K562 (cell line): ENCODE results near the gene RBM15. TPM values are rescaled to one million over a fixed set of nuclear protein-coding genes. Genes with fewer than 3 reads are reported as not detected.
A peak's percentile ranks its signal among the peaks of the same experiment; 100 is the strongest.

ENCODE experiments used
- ATAC-seq: fragments of 200-7000 bp; cut with Tn5 transposase; 3 replicates; pipeline ENCODE4 v1.9.1; 2020; ENCODE audit warnings: moderate library complexity
- BruUV-seq: library from RNA; stranded (reverse); fragments of 400-500 nt; replicated peaks from 2 replicates; lab custom pipeline; 2021; lab: Mats Ljungman, UMichigan
- CTCF ChIA-PET: fragments of 300-600 bp; formaldehyde crosslinking; extraction: SDS; loops from one replicate; lab custom pipeline; 2021; ENCODE audit warnings: low intra/inter-chr PET ratio; lab: Yijun Ruan, JAX
- POLR2A ChIA-PET: fragments of 300-600, 350-650 bp; sonication (Branson Sonifier 250); formaldehyde crosslinking; extraction: SDS; loops from one replicate; lab custom pipeline; 2021; ENCODE audit warnings: antibody characterized with exemption, inconsistent platforms; lab: Yijun Ruan, JAX
- DNase-seq, 4 experiments: peaks; one replicate each; pipeline versions ENCODE4 v3.0.0 to v3.0.0-alpha.2; 2011 to 2018; ENCODE audit warnings: low spot score in 3 of 4, mixed read lengths in 3 of 4; ENCODE audit errors: extremely low read depth in 1 of 4
- FAIRE-seq: peaks from 2 replicates; lab custom pipeline; 2011; peaks lifted over from hg19 to GRCh38; lab: Jason Lieb, UNC
- H2AFZ ChIP-seq: 2 replicates; pipeline ENCODE4 v1.6.0; 2011; ENCODE audit warnings: low read depth, low read length, control low read depth, inconsistent platforms
- H3K27ac ChIP-seq: fragments of 200-600 bp; 3 replicates; pipeline ENCODE4 v1.8.0; 2011; ENCODE audit warnings: low read depth, mild to moderate bottlenecking, control low read depth, inconsistent platforms, low read length, moderate library complexity, mixed read lengths; ENCODE audit errors: extremely low read depth
- H3K27me3 ChIP-seq, 2 experiments: fragments of 300-600 bp in 1 of 2; 2 replicates in 1 of 2; 3 replicates in 1 of 2; pipeline versions ENCODE4 v1.6.0 to v1.8.0; 2011; ENCODE audit warnings: inconsistent platforms in 2 of 2, low read length in 2 of 2, mild to moderate bottlenecking in 1 of 2, mixed read lengths in 1 of 2, moderate library complexity in 1 of 2; ENCODE audit not compliant: control insufficient read depth in 2 of 2, insufficient read depth in 2 of 2
- H3K36me3 ChIP-seq: fragments of 300-600 bp; 3 replicates; pipeline ENCODE4 v1.8.0; 2011; ENCODE audit warnings: mild to moderate bottlenecking, low read length, inconsistent platforms; ENCODE audit not compliant: control insufficient read depth, insufficient read depth
- H3K4me1 ChIP-seq, 2 experiments: fragments of 200-600 bp in 1 of 2; replicated peaks in 1 of 2; 2 replicates in 1 of 2; 3 replicates in 1 of 2; pipeline versions ENCODE4 v1.5.1 to v1.8.0; 2011; ENCODE audit warnings: inconsistent platforms in 2 of 2, low read length in 2 of 2, mild to moderate bottlenecking in 1 of 2, mixed read lengths in 1 of 2, moderate library complexity in 1 of 2; ENCODE audit not compliant: control insufficient read depth in 2 of 2, insufficient read depth in 2 of 2
- H3K4me2 ChIP-seq: 2 replicates; pipeline ENCODE4 v1.6.1; 2011; ENCODE audit warnings: low read length, control low read depth, inconsistent platforms, mixed read lengths; ENCODE audit not compliant: insufficient read depth
- H3K4me3 ChIP-seq: fragments of 200-600 bp; sonication (generic), shearing (Covaris generic); 2 replicates; pipeline ENCODE4 v1.5.1; 2016; ENCODE audit warnings: control low read depth, inconsistent platforms
- H3K79me2 ChIP-seq: fragments of 200-600 bp; 3 replicates; pipeline ENCODE4 v1.8.0; 2011; ENCODE audit warnings: low read length, inconsistent platforms; ENCODE audit not compliant: control insufficient read depth, insufficient read depth
- H3K9ac ChIP-seq, 2 experiments: 2 replicates each; pipeline versions ENCODE4 v1.6.0 to v1.6.1; 2011; ENCODE audit warnings: low read depth in 2 of 2, low read length in 2 of 2, control low read depth in 1 of 2, inconsistent platforms in 1 of 2, mild to moderate bottlenecking in 1 of 2, mixed read lengths in 1 of 2; ENCODE audit not compliant: insufficient read depth in 1 of 2
- H3K9me1 ChIP-seq: one replicate; pipeline ENCODE4 v1.6.0; 2011; ENCODE audit warnings: inconsistent platforms, mild to moderate bottlenecking, low read length, moderate library complexity; ENCODE audit not compliant: control insufficient read depth, insufficient read depth
- H3K9me3 ChIP-seq: replicated peaks from 2 replicates; pipeline ENCODE4 v1.5.1; 2011; ENCODE audit warnings: low read depth, low read length, inconsistent platforms; ENCODE audit not compliant: control insufficient read depth, insufficient read depth
- H4K20me1 ChIP-seq: replicated peaks from 2 replicates; pipeline ENCODE4 v1.6.1; 2011; ENCODE audit warnings: low read length, inconsistent platforms, mixed read lengths; ENCODE audit not compliant: control insufficient read depth, insufficient read depth
- BHLHE40 ChIP-seq: IDR thresholded peaks from 2 replicates; pipeline ENCODE4 v1.6.1; 2011; ENCODE audit warnings: low read length, improper control_type of control experiment
- CEBPB ChIP-seq: fragments of 450-650 bp; IDR thresholded peaks from 2 replicates; pipeline ENCODE4 v1.6.1; 2016; ENCODE audit warnings: missing genetic modification characterization, missing compliant biosample characterization
- HNRNPH1 ChIP-seq: fragments of 200-400 bp; formaldehyde crosslinking; optimal IDR thresholded peaks from 2 replicates; pipeline ENCODE3; 2017; ENCODE audit warnings: low read depth, mild to moderate bottlenecking, low read length, moderate library complexity
- HNRNPLL ChIP-seq: fragments of 200-400 bp; formaldehyde crosslinking; IDR thresholded peaks from 2 replicates; pipeline ENCODE4 v1.6.1; 2017; ENCODE audit warnings: low read length, low read depth, mild to moderate bottlenecking; ENCODE audit not compliant: poor library complexity, severe bottlenecking
- RBM25 ChIP-seq: fragments of 200-400 bp; formaldehyde crosslinking; IDR thresholded peaks from 2 replicates; pipeline ENCODE4 v1.6.1; 2018; ENCODE audit warnings: low read length, low read depth, moderate library complexity; ENCODE audit not compliant: severe bottlenecking
- SLC30A9 ChIP-seq: fragments of 250-450 bp; sonication (Bioruptor Pico); IDR thresholded peaks from 2 replicates; pipeline ENCODE4 v1.8.0; 2022; ENCODE audit warnings: mild to moderate bottlenecking, moderate library complexity
- SMARCA5 ChIP-seq: fragments of 450-650 bp; IDR thresholded peaks from 2 replicates; pipeline ENCODE4 v1.6.1; 2016
- ZHX1 ChIP-seq: fragments of 150-350 bp; conservative IDR thresholded peaks from 2 replicates; pipeline ENCODE4 v1.6.1; 2014; ENCODE audit warnings: low read length
- ZNF232 ChIP-seq: sonication (generic); formaldehyde crosslinking; IDR thresholded peaks from 2 replicates; pipeline ENCODE4 v1.8.0; 2022; ENCODE audit warnings: mild to moderate bottlenecking, missing genetic modification reagents
- ZNF239 ChIP-seq: fragments of 250-450 bp; sonication (Bioruptor Pico); IDR thresholded peaks from 2 replicates; pipeline ENCODE4 v1.4.0; 2020; ENCODE audit warnings: mild to moderate bottlenecking
- ZNF24 ChIP-seq: fragments of 450-650 bp; IDR thresholded peaks from 2 replicates; pipeline ENCODE4 v1.6.1; 2016
- ZNF740 ChIP-seq, 3 experiments: fragments of 200-800 bp in 1 of 3; sonication (Bioruptor generic) in 1 of 3; sonication (generic) in 1 of 3; formaldehyde crosslinking in 1 of 3; IDR thresholded peaks; 2 replicates each; pipeline versions ENCODE4 v1.6.1 to v1.8.0; 2016 to 2022; ENCODE audit warnings: mild to moderate bottlenecking in 2 of 3, missing compliant biosample characterization in 2 of 3, missing genetic modification characterization in 2 of 3, missing genetic modification reagents in 1 of 3
- WGBS: fragments of 100-300 bp; shearing (Covaris generic); methylation state at CpG from one replicate; pipeline ENCODE4 v1.1.6; 2016; ENCODE audit warnings: low coverage, mixed read lengths; ENCODE audit not compliant: insufficient coverage; ENCODE audit errors: missing lambda C conversion rate; 5-methylcytosine and 5-hydroxymethylcytosine counted together
- in situ Hi-C: fragments of 300-500 bp; cut with MboI; formaldehyde crosslinking; loops from 4 replicates; pipeline ENCODE4 v1.15.0; 2018; ENCODE audit warnings: inconsistent platforms, mixed read lengths
- intact Hi-C: fragments of 100-400 bp; cut with micrococcal nuclease; formaldehyde crosslinking; loops from 2 replicates; pipeline ENCODE4 v1.14.2; 2022
- polyA plus RNA-seq, 8 experiments: library from polyadenylated mRNA; depleted of rRNA in 4 of 8; stranded (reverse) in 5 of 8; unstranded in 3 of 8; fragments of >200 nt; fragmentation: Nextera tagmentation in 2 of 8; fragmentation: Illumina TruSeq in 1 of 8; extraction: Ambion mirVana in 2 of 8; extraction: Trizol in 1 of 8; gene quantifications; 2 replicates each; pipeline versions ENCODE4 v1.2.1 to v1.2.3, GENCODE V29; 2011 to 2014; ENCODE audit warnings: inconsistent platforms in 1 of 8, missing spikeins in 1 of 8
- total RNA-seq, 7 experiments: library from RNA; depleted of rRNA in 6 of 7; stranded (reverse); fragments of >200 nt in 6 of 7; fragmentation: Illumina TruSeq in 2 of 7; extraction: Trizol in 2 of 7; gene quantifications; 2 replicates each; pipeline versions ENCODE4 v1.2.1 to v1.2.3, GENCODE V29; 2011 to 2021; ENCODE audit warnings: low replicate concordance in 1 of 7

RBM15 gene
- total and polyA plus RNA-seq, 9 of the 15 experiments (the other 6 are each of a cell fraction or from before 2014, with no cell fraction given) = 2.4 to 63.4 (median 28.2) TPM

GRCh38 chr1:110343249-110343648 is 4.1 kb downstream of the RBM15 start:
- Histone ChIP-seq H3K9me1 (peaks cover 9% of the 10 kb centered on the region), H3K27me3 (no peaks in the 10 kb centered on the region), H4K20me1 (peaks cover 83% of the 10 kb centered on the region), H3K4me2 (peak overlapping the region; percentile 87), H3K79me2 (peaks cover 90% of the 10 kb centered on the region), H2AFZ (no peak overlapping the region), H3K4me1 (peaks cover 27 to 56% of the 10 kb centered on the region in 2 experiments), H3K36me3 (peaks cover 81% of the 10 kb centered on the region), H3K27ac (no peak overlapping the region), H3K9me3 (no peaks in the 10 kb centered on the region), H3K9ac (peak overlapping the region in 1 of 2 experiments; percentile 99; a peak in 1 of 4 replicates), H3K4me3 (peak overlapping the region; percentile 82; the same call in 1 of the 2 replicates)
- 28% methylated on average over 2 of the region's 2 CpGs for WGBS
- TF ChIP-seq HNRNPLL (no peak), ZNF232 (CRISPR knock-in tag) (no peak), ZNF24 (no peak), SMARCA5 (no peak), ZNF239 (no peak), HNRNPH1 (no peak), CEBPB (no peak), RBM25 (no peak), BHLHE40 (no peak), ZHX1 (no peak), SLC30A9 (no peak), ZNF740 (CRISPR knock-in tag; IDR thresholded peaks at IDR 0.05) (no peak), ZNF740 (tag; IDR thresholded peaks at IDR 0.05) (no peak)
- no peak for DNase-seq
- in situ Hi-C loops = no loop called here
- FAIRE-seq = no peak
- POLR2A ChIA-PET = interaction anchor here (0.7 to 1.4 kb wide), 3 partner anchors 22 to 46 kb away, joined by 3 to 4 read pairs (median 3); no protein-coding TSS in a partner anchor
- intact Hi-C loops = no loop called here
- no peak for ATAC-seq
- BruUV-seq = no TSS peak
- CTCF ChIA-PET = no interaction called here
